ENCODE data around the gene CNKSR2. TPM values are rescaled to one million over a fixed set of nuclear protein-coding genes. Genes with fewer than 3 reads are reported as not detected.

Gene CNKSR2
- polyA plus RNA-seq, 2 donors: 0.07 to 0.10 TPM

GRCh38 chrX:21674430-21675186 lies 300.4 kb downstream of the CNKSR2 start:
- H3K9me3 ChIP-seq (ENCODE audit: control insufficient read depth in 2 of 2, insufficient read depth in 1 of 2, low read depth in 1 of 2, low read length in 1 of 2): no peaks in the 10 kb centered on the region
- H3K4me3 ChIP-seq (ENCODE audit: low read depth in 1 of 2, low read length in 2 of 2): no peak overlapping the region
- H3K36me3 ChIP-seq (ENCODE audit: control insufficient read depth in 2 of 2, insufficient read depth in 2 of 2, low read length in 1 of 2): no peaks in the 10 kb centered on the region
- 52 to 66% methylated on average over 4 of the region's 4 CpGs for WGBS, 2 donors
- H3K27me3 ChIP-seq (ENCODE audit: control insufficient read depth in 1 of 2, insufficient read depth in 2 of 2, low read length in 2 of 2): no peaks in the 10 kb centered on the region
- H3K4me1 ChIP-seq (ENCODE audit: control insufficient read depth in 2 of 2, insufficient read depth in 2 of 2, low read length in 1 of 2): no peaks in the 10 kb centered on the region
- no peak overlapping the region for H3K27ac ChIP-seq (ENCODE audit: low read depth in 2 of 2, low read length in 1 of 2)

- H3K4me3 ChIP-seq (ENCODE audit: low read depth in 1 of 2, low read length in 2 of 2): no peak overlapping the region
- H3K4me1 ChIP-seq (ENCODE audit: control insufficient read depth in 2 of 2, insufficient read depth in 2 of 2, low read length in 1 of 2): no peaks in the 10 kb centered on the region
- H3K27me3 ChIP-seq (ENCODE audit: control insufficient read depth in 1 of 2, insufficient read depth in 2 of 2, low read length in 2 of 2): no peaks in the 10 kb centered on the region
- no peaks in the 10 kb centered on the region for H3K36me3 ChIP-seq (ENCODE audit: control insufficient read depth in 2 of 2, insufficient read depth in 2 of 2, low read length in 1 of 2)
- no peaks in the 10 kb centered on the region for H3K9me3 ChIP-seq (ENCODE audit: control insufficient read depth in 2 of 2, insufficient read depth in 1 of 2, low read depth in 1 of 2, low read length in 1 of 2)
- no peak overlapping the region for H3K27ac ChIP-seq (ENCODE audit: low read depth in 2 of 2, low read length in 1 of 2)
- WGBS, 2 donors: 32 to 41% methylated on average over 2 of the region's 2 CpGs
Observed at GRCh38 chrX:21675931-21676330, 301.7 kb downstream of the CNKSR2 start.

- 47 to 52% methylated on average over 4 of the region's 4 CpGs for WGBS, 2 donors
- H3K4me3 ChIP-seq (ENCODE audit: low read depth in 1 of 2, low read length in 2 of 2): no peak overlapping the region
Observed at GRCh38 chrX:21678048-21678612, 303.9 kb downstream of the CNKSR2 start.

GRCh38 chrX:21683941-21684340 lies 309.7 kb downstream of the CNKSR2 start:
- H3K9me3 ChIP-seq (ENCODE audit: control insufficient read depth in 2 of 2, insufficient read depth in 1 of 2, low read depth in 1 of 2, low read length in 1 of 2): no peaks in the 10 kb centered on the region
- no peaks in the 10 kb centered on the region for H3K36me3 ChIP-seq (ENCODE audit: control insufficient read depth in 2 of 2, insufficient read depth in 2 of 2, low read length in 1 of 2)
- no peaks in the 10 kb centered on the region for H3K4me1 ChIP-seq (ENCODE audit: control insufficient read depth in 2 of 2, insufficient read depth in 2 of 2, low read length in 1 of 2)
- 60 to 74% methylated on average over 1 of the region's 1 CpG for WGBS, 2 donors
- H3K27me3 ChIP-seq (ENCODE audit: control insufficient read depth in 1 of 2, insufficient read depth in 2 of 2, low read length in 2 of 2): no peaks in the 10 kb centered on the region
- no peak overlapping the region for H3K27ac ChIP-seq (ENCODE audit: low read depth in 2 of 2, low read length in 1 of 2)
- H3K4me3 ChIP-seq (ENCODE audit: low read depth in 1 of 2, low read length in 2 of 2): no peak overlapping the region

More at GRCh38 chrX:21678048-21678612, 303.9 kb downstream of the CNKSR2 start:
- no peak overlapping the region for H3K27ac ChIP-seq (ENCODE audit: low read depth in 2 of 2, low read length in 1 of 2)
- H3K4me1 ChIP-seq (ENCODE audit: control insufficient read depth in 2 of 2, insufficient read depth in 2 of 2, low read length in 1 of 2): no peaks in the 10 kb centered on the region
- H3K9me3 ChIP-seq (ENCODE audit: control insufficient read depth in 2 of 2, insufficient read depth in 1 of 2, low read depth in 1 of 2, low read length in 1 of 2): no peaks in the 10 kb centered on the region
- no peaks in the 10 kb centered on the region for H3K27me3 ChIP-seq (ENCODE audit: control insufficient read depth in 1 of 2, insufficient read depth in 2 of 2, low read length in 2 of 2)
- no peaks in the 10 kb centered on the region for H3K36me3 ChIP-seq (ENCODE audit: control insufficient read depth in 2 of 2, insufficient read depth in 2 of 2, low read length in 1 of 2)

GRCh38 chrX:21691512-21692018 lies 317.3 kb downstream of the CNKSR2 start:
- Histone ChIP-seq H3K4me3 (ENCODE audit: low read depth in 1 of 2, low read length in 2 of 2) (no peak overlapping the region), H3K9me3 (ENCODE audit: control insufficient read depth in 2 of 2, insufficient read depth in 1 of 2, low read depth in 1 of 2, low read length in 1 of 2) (no peaks in the 10 kb centered on the region), H3K4me1 (ENCODE audit: control insufficient read depth in 2 of 2, insufficient read depth in 2 of 2, low read length in 1 of 2) (no peaks in the 10 kb centered on the region), H3K27me3 (ENCODE audit: control insufficient read depth in 1 of 2, insufficient read depth in 2 of 2, low read length in 2 of 2) (no peaks in the 10 kb centered on the region), H3K27ac (ENCODE audit: low read depth in 2 of 2, low read length in 1 of 2) (no peak overlapping the region), H3K36me3 (ENCODE audit: control insufficient read depth in 2 of 2, insufficient read depth in 2 of 2, low read length in 1 of 2) (no peaks in the 10 kb centered on the region)
- WGBS, 2 donors: 84 to 89% methylated on average over 3 of the region's 3 CpGs

- no peaks in the 10 kb centered on the region for H3K36me3 ChIP-seq (ENCODE audit: control insufficient read depth in 2 of 2, insufficient read depth in 2 of 2, low read length in 1 of 2)
- 69 to 71% methylated on average over 4 of the region's 4 CpGs for WGBS, 2 donors
- H3K4me3 ChIP-seq (ENCODE audit: low read depth in 1 of 2, low read length in 2 of 2): no peak overlapping the region
- peaks cover 0 to 2% of the 10 kb centered on the region in 2 donors for H3K27me3 ChIP-seq (ENCODE audit: control insufficient read depth in 1 of 2, insufficient read depth in 2 of 2, low read length in 2 of 2)
- H3K9me3 ChIP-seq (ENCODE audit: control insufficient read depth in 2 of 2, insufficient read depth in 1 of 2, low read depth in 1 of 2, low read length in 1 of 2): no peaks in the 10 kb centered on the region
- H3K27ac ChIP-seq (ENCODE audit: low read depth in 2 of 2, low read length in 1 of 2): no peak overlapping the region
- no peaks in the 10 kb centered on the region for H3K4me1 ChIP-seq (ENCODE audit: control insufficient read depth in 2 of 2, insufficient read depth in 2 of 2, low read length in 1 of 2)
Observed at GRCh38 chrX:21698272-21698671, 324.1 kb downstream of the CNKSR2 start.

GRCh38 chrX:21699136-21699535 lies 324.9 kb downstream of the CNKSR2 start:
- no peak overlapping the region for H3K27ac ChIP-seq (ENCODE audit: low read depth in 2 of 2, low read length in 1 of 2)
- no peak overlapping the region for H3K4me3 ChIP-seq (ENCODE audit: low read depth in 1 of 2, low read length in 2 of 2)
- no peaks in the 10 kb centered on the region for H3K36me3 ChIP-seq (ENCODE audit: control insufficient read depth in 2 of 2, insufficient read depth in 2 of 2, low read length in 1 of 2)
- 58 to 66% methylated on average over 3 of the region's 3 CpGs for WGBS, 2 donors
- no peaks in the 10 kb centered on the region for H3K9me3 ChIP-seq (ENCODE audit: control insufficient read depth in 2 of 2, insufficient read depth in 1 of 2, low read depth in 1 of 2, low read length in 1 of 2)
- no peaks in the 10 kb centered on the region for H3K4me1 ChIP-seq (ENCODE audit: control insufficient read depth in 2 of 2, insufficient read depth in 2 of 2, low read length in 1 of 2)
- peaks cover 0 to 3% of the 10 kb centered on the region in 2 donors for H3K27me3 ChIP-seq (ENCODE audit: control insufficient read depth in 1 of 2, insufficient read depth in 2 of 2, low read length in 2 of 2)

GRCh38 chrX:21700275-21700674 lies 326.1 kb downstream of the CNKSR2 start:
- Histone ChIP-seq H3K27ac (ENCODE audit: low read depth in 2 of 2, low read length in 1 of 2) (no peak overlapping the region), H3K4me1 (ENCODE audit: control insufficient read depth in 2 of 2, insufficient read depth in 2 of 2, low read length in 1 of 2) (no peaks in the 10 kb centered on the region), H3K36me3 (ENCODE audit: control insufficient read depth in 2 of 2, insufficient read depth in 2 of 2, low read length in 1 of 2) (no peaks in the 10 kb centered on the region), H3K9me3 (ENCODE audit: control insufficient read depth in 2 of 2, insufficient read depth in 1 of 2, low read depth in 1 of 2, low read length in 1 of 2) (no peaks in the 10 kb centered on the region), H3K27me3 (ENCODE audit: control insufficient read depth in 1 of 2, insufficient read depth in 2 of 2, low read length in 2 of 2) (peaks cover 0 to 3% of the 10 kb centered on the region in 2 donors), H3K4me3 (ENCODE audit: low read depth in 1 of 2, low read length in 2 of 2) (no peak overlapping the region)
- WGBS, 2 donors: 80 to 82% methylated on average over 5 of the region's 5 CpGs

- H3K36me3 ChIP-seq (ENCODE audit: control insufficient read depth in 2 of 2, insufficient read depth in 2 of 2, low read length in 1 of 2): no peaks in the 10 kb centered on the region
- no peak overlapping the region for H3K27ac ChIP-seq (ENCODE audit: low read depth in 2 of 2, low read length in 1 of 2)
- no peak overlapping the region for H3K4me3 ChIP-seq (ENCODE audit: low read depth in 1 of 2, low read length in 2 of 2)
- no peaks in the 10 kb centered on the region for H3K4me1 ChIP-seq (ENCODE audit: control insufficient read depth in 2 of 2, insufficient read depth in 2 of 2, low read length in 1 of 2)
- H3K9me3 ChIP-seq (ENCODE audit: control insufficient read depth in 2 of 2, insufficient read depth in 1 of 2, low read depth in 1 of 2, low read length in 1 of 2): no peaks in the 10 kb centered on the region
- WGBS, 2 donors: 55 to 72% methylated on average over 3 of the region's 3 CpGs
- peaks cover 0 to 3% of the 10 kb centered on the region in 2 donors for H3K27me3 ChIP-seq (ENCODE audit: control insufficient read depth in 1 of 2, insufficient read depth in 2 of 2, low read length in 2 of 2)
Observed at GRCh38 chrX:21700967-21701366, 326.7 kb downstream of the CNKSR2 start.

Data from esophagus (tissue), 2 donors.